Hematopoietic multipotent progenitor cell treated with erythropoietin and hydrocortisone succinate and interleukin-3 and kit ligand, for 17 days (in vitro differentiated cells): ENCODE results near the gene PAFAH1B2.
"Not testable (repeated sequence)": the region's sequence is repeated elsewhere in the genome, so short reads cannot be mapped to it uniquely, and the experiment has no call there.

Source experiments
- DNase-seq: peaks from one replicate; pipeline ENCODE4 v3.0.0-alpha.2; 2015; ENCODE audit warnings: low spot score

Gene PAFAH1B2

GRCh38 chr11:117202386-117203068 is 58.4 kb downstream of the PAFAH1B2 start:
- no peak for DNase-seq

- no peak for DNase-seq
These were observed 59.0 kb downstream of the PAFAH1B2 start for GRCh38 chr11:117203069-117203407.

DNA sequence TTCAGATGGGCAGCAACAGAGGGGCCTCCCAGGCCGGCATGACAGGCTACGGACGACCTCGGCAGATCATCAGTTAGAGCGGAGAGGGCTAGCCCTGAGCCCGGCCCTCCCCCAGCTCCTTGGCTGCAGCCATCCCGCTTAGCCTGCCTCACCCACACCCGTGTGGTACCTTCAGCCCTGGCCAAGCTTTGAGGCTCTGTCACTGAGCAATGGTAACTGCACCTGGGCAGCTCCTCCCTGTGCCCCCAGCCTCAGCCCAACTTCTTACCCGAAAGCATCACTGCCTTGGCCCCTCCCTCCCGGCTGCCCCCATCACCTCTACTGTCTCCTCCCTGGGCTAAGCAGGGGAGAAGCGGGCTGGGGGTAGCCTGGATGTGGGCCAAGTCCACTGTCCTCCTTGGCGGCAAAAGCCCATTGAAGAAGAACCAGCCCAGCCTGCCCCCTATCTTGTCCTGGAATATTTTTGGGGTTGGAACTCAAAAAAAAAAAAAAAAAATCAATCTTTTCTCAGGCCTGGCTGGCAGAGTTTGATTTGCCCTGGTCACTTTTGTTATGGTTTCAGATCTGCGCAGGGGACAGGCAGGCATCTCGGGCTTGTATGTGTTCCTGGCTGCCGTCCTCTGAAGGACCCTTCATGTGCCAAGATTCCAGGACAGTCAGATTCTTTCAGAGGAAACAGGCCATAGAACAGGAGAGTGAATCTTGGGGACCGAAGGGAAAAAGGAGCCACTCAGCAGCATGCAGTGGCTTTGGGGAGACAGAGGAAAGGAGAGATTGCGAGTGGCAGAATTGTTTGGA is 60.4 kb downstream of the PAFAH1B2 start:
- DNase-seq: no peak

DNA sequence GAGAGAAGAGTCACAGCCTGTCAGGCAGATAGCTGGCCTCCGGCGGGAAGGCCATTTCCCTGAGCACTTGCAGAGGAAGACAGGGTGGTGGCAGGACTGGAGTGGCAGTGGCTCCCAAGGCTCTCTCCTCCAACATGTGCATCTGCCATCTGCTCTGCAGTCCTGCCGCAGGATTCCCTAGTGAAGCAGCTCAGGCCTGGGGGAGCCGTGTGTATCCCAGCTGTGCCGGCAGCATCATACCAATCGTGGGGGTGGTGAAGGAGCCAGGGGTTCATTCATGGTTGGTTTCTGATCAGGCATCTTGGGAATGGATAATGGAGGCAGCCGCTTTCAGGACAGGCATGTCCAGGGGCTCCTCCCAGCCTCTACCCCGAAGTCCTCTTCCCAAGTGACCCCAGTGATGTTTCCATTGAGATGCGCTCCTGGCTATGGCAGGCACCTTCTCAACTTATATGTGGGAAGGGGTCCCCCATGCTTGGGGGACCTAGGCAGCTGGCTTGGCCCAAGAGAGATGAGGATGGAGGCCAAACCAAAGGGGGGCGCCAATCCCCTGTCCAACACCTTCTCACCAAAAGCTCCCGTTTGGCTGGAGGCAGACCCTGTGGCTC is 61.2 kb downstream of the PAFAH1B2 start:
- DNase-seq: no peak

DNA sequence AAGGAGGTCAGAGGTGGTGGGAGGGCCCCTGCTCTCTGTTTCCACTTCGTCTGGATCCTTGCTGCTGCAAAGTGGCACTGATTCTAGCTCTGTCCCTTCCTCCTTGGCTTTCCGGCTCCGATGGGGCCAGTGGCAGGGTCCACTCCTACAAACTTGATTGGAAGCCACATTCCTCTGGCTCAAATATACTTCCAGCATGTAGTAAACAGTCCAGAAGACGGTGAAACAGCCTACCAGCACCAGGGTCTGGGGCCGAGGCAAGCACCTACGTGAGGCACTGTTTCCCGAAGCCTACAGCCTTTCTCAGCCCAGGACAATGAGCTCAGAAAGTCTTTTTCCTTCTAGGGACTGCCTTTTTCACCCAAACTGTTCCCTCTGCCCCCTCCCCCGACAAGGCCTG is 62.0 kb downstream of the PAFAH1B2 start:
- not testable (repeated sequence) for DNase-seq

- not testable (repeated sequence) for DNase-seq
These were observed 62.8 kb downstream of the PAFAH1B2 start for GRCh38 chr11:117206859-117207258.

DNA sequence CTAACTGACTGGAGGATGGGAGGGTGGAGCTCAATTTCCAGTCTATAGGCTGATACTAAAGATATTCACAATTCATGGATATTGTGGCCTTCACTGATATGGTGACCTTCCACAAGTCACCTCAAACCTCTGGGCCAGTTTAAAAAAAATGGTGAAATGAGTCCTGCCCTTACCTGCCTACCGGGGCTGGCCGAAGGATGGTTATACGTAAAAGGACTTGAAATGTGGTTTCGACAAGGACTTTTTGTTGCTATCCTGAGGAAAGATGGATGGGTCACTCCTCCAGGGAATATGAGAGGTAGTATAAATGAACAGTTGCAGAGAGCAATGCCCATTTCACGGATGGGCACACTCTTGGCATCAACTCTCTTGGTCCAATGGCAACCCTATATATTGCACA is 63.4 kb downstream of the PAFAH1B2 start:
- DNase-seq: not testable (repeated sequence)

- DNase-seq: not testable (repeated sequence)
These were observed 64.6 kb downstream of the PAFAH1B2 start for GRCh38 chr11:117208710-117209109.

DNA sequence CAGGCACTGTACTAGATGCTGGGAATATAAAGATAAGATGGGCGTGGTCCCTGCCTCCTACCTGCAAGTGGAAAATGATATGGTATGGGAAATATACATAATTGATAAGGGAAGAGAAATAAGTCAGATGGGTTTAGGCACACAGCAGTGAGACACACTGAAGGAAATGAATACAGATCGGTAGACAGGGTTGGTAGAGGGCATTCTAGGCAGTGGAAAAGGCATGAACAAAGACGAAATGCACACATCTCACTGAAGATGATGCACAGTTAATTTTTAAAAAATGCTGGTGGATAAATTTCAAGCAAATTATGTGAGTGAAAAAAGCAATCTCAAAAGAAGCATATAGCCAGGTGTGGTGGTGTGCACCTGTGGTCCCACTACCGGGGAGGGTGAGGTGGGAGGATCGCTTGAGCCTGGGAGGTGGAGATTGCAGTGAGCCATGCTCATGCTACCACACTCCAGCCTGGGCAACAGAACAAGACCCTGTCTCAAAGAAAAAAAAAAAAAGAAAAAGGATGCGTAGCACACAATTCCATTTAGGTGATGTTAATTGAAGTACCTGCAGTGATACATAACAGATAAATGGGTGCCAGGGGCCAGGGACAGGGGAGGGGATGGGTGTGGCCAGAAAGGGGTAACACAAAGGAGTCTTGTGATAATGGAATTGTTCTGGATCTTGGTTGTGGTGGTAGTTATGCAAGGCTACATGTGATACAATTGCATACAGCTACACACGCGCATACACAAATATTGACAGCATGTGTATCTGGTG is 65.5 kb downstream of the PAFAH1B2 start:
- not testable (repeated sequence) for DNase-seq

GRCh38 chr11:117210620-117211019 is 66.5 kb downstream of the PAFAH1B2 start:
- no peak for DNase-seq

DNA sequence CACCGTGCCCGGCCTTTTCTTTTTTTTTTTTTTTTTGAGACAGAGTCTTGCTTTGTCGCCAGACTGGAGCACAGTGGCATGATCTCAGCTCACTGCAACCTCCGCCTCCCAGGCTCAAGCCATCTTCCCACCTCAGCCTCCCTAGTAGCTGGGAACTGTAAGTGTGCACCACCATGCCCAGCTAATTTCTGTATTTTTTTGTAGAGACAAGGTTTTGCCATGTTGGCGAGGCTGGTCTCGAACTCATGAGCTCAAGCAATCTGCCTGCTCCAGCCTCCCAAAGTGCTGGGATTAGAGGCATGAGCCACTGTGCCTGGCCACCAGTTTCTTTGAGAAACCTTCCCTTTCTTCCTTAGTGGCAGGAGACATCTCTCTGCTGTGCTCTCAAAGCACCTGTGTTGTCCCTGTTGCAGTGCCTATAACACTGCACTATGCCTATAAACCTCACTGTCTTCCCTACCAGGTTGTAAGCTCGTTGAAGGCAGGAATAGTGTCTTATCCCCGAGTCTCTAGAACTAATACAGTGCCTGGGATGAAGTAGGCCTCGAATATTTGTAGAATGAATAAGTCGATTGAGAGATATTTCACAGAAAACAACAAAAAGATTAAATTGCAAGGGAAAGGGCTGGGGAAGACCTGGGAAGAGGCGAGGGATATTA is 68.7 kb downstream of the PAFAH1B2 start:
- DNase-seq: no peak

DNA sequence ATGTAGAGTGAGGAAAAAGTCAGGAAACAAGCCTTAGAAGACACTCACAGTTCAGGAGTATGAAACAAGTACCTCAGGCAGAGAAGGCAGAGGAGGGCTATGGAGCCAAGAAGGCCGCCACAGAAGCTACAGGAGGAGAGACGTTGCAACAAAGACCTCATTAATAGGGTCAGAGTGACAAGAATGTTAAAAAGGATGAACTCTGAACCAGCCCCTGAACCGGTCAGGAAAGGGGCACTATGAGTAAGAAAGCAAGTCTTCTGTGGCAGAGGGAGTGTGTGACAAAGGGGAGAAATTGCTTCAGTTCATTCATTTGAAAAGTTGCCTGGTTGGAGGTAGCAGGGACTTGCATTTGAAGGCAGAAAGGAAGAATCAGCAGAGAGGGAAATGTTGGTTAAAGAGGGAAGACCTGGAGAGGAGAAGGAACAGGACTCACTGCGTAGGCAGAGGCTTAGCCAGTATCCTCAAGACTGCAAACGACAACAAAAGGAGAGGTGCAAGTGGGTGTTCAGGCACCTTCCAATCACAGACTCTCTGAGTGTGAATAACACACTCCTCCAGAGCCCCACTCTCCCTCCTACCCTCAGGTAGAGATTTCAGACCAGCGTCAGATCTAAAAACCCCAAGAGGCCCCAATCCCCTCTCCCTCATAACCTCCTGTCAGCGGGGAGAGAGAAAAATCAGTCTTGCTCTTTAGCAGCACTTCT is 70.5 kb downstream of the PAFAH1B2 start:
- no peak for DNase-seq

DNA sequence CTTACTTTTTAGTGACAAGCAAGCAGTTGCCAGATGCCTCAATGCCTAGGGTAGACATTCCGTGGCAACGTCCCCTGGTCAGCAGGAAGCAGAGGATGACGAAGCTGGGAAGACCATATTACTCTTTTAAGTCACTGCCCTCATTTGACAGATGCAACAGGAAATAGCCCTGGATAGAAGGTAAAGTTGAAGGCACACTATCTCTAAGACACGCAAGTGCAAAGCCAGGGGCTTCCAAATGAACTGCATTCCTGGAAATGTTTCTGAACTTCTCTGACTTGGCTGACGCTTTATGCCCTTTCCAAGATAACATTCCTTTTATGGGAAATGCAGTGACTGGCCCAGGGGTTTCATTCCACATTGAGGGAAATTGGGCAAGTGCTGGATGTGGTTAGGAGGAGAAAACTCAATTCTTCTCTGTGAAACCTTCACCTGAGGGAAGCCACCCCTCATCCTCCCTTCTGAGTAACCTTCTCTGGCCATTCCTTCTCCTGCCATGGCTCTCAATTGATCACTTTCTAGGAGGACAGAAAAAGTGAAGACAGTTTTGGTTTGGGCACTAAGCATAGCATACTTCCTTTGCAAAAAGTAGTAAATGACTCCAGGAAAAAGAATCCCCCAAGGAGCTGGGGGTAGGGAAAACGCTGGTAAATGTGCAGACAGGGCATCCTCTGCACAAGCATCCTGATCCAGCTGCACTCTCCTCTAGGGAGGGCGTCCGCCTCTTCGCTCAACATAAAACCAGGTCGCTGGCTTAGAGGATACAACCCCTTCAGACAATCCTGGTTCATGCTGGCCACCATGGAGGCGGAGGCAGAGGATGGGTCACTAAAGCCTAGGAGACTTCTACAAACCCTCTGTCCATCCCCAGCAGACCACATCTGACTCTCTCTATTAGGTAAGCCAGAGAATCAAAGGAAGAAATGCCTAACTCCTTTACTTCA is 73.3 kb downstream of the PAFAH1B2 start:
- no peak for DNase-seq

GRCh38 chr11:117218133-117218915 is 74.2 kb downstream of the PAFAH1B2 start:
- DNase-seq: no peak

- no peak for DNase-seq
These were observed 74.9 kb downstream of the PAFAH1B2 start for GRCh38 chr11:117219001-117219400.

GRCh38 chr11:117219455-117219854 is 75.4 kb downstream of the PAFAH1B2 start:
- DNase-seq: no peak

- no peak for DNase-seq
These were observed 75.9 kb downstream of the PAFAH1B2 start for GRCh38 chr11:117219995-117220394.

DNA sequence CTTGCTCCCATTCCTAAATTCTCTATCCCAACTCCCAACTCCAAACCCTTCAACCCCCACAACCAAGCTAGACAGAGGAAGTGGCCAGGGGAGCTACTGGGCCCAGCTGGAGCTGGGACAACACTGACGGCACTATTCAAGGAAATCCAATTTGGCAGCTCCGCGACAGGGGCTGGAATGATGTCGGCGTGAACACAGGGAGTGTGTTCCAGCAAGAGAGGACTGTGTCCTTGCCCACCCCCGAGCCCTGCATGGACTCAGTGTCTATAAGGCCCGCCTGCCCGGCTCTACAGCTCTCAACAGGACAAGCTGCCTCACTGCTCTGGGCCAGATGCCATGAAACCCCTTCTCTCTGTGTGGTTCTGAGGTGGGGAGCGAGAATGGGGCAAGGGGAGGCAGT is 76.5 kb downstream of the PAFAH1B2 start:
- no peak for DNase-seq
